Suppressor macrophage treated with lipopolysaccharide for 4 hours (primary cell): ENCODE data around the gene OR5D18.
"Not testable (repeated sequence)": the region's sequence is repeated elsewhere in the genome, so short reads cannot be mapped to it uniquely, and the experiment has no call there.

Experiments
- DNase-seq: peaks from one replicate; pipeline ENCODE4 v3.0.0-alpha.2; 2020

Gene OR5D18

DNA sequence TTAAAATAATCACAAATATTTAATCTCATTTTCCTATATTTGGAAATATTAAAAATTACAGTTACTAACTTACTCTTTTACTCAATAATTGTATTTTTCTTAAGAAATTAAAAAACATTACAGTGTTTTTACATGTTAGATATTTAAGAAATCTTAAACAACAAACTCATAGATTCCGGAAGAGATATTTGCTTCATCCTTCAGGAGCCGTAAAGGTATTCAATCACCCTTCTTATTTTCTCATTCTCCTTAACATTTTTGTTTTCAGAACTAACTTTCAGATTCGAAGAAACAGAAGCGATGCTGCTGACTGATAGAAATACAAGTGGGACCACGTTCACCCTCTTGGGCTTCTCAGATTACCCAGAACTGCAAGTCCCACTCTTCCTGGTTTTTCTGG lies at the start of gene OR5D18:
TSS of gene OR5D18 (plus strand) at position 301 of the 400 bp plus-strand sequence. CDS start at position 301, 0 bp downstream.
- DNase-seq, result no peak

DNA sequence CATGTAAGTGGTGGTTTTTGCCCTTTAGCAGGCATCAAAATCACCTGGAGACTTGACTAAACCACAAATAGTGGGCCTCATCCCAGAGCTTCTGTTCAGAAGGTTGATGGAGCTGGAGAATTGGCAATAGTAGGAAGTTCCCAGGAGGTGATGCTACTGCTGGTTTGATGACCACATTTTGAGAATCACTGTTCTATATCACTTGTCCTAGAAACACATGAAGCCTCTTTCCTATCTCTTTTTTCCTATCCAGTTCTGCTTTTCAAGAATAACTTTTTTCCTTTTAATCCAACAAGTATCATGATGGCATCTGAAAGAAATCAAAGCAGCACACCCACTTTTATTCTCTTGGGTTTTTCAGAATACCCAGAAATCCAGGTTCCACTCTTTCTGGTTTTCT lies 46.3 kb upstream of the OR5D18 start, which contains the start of gene OR5D13:
TSS of gene OR5D13 (plus strand) at position 301 of the 400 bp plus-strand sequence. CDS start at position 301, 0 bp downstream.
- DNase-seq, result no peak

DNA sequence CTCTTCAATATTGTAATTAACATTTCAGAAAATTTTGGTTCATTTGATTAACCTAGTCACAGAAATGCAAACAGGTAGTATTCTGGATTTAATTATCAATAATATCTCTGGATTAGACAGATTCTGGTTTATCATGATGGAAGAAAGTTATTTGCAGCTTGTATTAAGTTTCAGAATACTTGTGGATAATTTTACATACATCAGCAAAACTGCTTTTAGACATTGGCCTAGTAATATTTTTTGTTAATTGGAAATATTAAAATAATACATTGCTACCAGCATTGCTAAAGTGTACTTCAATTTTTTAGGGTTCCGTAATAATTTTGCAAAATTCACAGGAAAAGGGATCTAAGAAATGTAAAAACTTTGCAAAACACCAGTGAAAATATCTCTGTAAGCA lies 27.8 kb upstream of the OR5D18 start:
- DNase-seq, result no peak

DNA sequence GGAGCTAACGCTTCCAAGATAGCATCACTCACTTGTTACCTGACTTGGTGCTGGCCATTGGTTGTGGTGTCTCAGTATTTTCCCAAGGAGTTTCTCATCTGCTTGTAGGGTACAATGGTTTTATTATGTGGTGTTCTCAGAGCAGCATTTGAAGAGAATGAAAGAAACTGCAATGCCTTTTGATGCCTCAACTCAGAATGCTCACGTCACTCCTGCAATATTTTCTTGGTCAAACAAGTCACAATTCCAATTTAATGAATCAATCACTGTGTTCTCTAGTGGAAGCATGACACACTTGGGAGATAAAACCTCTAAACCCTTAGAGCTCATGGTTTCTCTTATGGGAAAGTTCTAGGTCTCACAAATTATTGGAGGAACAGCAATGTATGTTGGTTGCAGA lies 26.1 kb upstream of the OR5D18 start:
- DNase-seq, result no peak

DNA sequence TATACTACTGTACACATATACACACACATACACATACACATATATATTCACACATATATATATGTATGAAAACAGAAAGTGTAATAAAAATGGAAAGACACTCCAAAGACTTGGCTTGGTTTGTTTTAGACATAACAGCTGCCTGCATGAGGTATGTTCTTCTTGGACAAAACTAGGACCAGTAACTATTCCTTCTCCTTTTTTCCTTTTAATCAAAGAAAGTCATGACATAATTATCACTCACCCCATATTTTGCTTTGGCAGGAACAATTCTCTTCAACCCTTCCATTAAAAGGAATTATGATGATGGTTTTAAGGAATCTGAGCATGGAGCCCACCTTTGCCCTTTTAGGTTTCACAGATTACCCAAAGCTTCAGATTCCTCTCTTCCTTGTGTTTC lies 24.2 kb upstream of the OR5D18 start, which contains the start of gene OR5D14:
TSS of gene OR5D14 (plus strand) at position 301 of the 400 bp plus-strand sequence. CDS start at position 301, 0 bp downstream.
- no peak for DNase-seq

DNA sequence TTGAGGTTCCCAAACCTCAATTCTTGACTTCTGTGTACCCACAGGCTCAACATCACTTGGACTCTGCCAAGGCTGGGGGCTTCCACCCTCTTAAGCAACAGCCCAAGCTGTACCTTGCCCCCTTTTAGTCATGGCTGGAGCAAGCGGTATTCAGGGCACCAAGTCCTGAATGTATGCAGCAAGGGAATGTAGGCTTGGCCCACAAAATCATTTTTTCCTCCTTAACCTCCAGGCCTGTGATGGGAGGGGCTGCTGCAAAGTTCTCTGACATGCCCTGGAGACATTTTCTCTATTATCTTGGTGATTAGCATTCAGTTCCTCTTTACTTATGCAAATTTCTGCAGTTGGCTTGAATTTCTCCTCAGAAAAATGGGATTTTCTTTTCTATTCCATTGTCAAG lies 13.2 kb upstream of the OR5D18 start:
- no peak for DNase-seq

DNA sequence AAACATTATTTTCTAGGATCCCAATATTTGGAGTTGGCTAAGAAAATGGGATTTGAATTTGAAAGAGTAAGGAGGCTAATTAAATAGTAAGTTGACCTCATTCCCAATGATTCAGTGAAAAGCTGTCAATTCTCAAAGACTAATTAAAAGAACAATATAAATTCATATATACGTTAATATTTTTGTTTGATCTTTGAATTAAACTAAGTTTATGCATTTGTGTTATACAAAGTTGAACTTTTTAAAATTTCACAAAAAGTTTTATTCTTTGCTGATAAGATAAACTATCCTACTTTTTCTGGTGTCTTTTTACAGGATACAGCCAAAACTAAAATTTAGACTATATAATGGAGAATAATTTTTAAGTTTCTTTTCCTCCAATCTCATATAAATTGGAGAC lies 8.4 kb upstream of the OR5D18 start, which contains the start of gene OR5L1:
TSS of gene OR5L1 (plus strand) at position 301 of the 400 bp plus-strand sequence. CDS start 100 bp downstream, outside the sequence.
- DNase-seq, result no peak

DNA sequence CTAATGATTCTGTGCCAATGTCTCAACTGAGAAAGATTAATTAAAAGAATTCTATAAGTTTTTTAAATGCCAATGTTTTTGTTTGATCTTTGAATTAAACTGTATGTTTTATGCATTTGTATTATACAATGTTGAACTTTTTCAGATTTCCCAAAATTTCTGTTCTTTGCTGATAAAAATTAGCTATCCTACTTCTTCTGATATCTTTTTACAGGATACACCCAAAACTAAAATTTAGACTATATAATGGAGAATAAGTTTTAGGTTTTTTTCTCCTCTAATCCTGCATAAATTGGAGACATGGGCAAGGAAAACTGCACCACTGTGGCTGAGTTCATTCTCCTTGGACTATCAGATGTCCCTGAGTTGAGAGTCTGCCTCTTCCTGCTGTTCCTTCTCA lies 7.5 kb downstream of the OR5D18 start, which contains the start of gene OR5L2:
TSS of gene OR5L2 (plus strand) at position 301 of the 400 bp plus-strand sequence. CDS start at position 301, 0 bp downstream.
- DNase-seq, result no peak

DNA sequence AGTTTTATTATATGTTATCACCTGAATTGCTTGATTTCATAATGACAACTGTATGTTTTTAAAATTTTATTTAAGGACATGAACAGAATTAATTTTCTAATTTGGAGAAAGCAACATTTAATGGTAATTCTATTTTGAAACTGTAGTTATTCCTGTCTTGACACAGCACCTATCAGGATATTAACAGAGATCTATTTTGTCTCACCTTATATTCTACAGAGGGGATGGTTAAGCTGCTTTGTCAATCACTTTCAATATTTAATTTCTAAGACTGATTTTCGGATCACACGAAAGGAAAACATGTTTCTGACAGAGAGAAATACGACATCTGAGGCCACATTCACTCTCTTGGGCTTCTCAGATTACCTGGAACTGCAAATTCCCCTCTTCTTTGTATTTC lies 19.0 kb downstream of the OR5D18 start, which contains the start of gene OR5D16:
TSS of gene OR5D16 (plus strand) at position 301 of the 400 bp plus-strand sequence. CDS start at position 301, 0 bp downstream.
- no peak for DNase-seq

DNA sequence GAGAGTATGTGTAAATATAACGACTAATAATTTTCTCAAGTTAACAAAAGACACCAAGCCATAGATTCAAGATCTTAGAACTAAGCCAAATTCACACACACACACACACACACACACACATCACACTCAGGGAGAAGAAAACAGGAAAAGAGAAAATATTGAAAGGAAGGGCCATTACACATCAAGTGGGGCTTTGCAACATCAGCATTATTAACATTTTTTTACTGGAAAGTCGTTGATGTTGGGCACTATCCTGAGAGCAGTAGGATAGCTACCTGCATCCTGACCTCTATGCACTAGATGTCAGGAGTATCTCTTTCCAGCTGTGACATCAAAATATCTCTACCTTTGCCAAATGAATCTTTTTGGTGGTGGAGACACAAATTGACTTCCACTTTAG lies 28.0 kb downstream of the OR5D18 start:
- DNase-seq, result no peak

DNA sequence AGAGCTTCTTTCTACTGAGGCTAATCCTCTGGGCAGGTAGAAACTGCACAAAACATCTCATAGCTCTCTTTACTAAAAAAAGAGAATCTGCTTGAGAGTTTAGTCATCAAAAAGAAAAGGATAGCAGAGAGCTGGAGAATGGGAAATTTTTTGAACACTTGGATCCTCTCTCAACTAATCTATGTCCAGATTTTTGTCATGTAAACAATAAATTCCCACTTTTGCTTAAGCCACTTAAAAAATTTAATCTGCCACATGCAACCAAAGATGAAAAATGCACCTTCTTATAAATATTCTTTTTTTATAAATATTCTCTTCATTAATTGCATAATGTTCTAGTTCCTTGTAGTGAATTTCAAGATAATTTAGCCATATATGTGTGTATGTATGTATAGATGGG lies 29.6 kb downstream of the OR5D18 start:
- DNase-seq, result no peak

DNA sequence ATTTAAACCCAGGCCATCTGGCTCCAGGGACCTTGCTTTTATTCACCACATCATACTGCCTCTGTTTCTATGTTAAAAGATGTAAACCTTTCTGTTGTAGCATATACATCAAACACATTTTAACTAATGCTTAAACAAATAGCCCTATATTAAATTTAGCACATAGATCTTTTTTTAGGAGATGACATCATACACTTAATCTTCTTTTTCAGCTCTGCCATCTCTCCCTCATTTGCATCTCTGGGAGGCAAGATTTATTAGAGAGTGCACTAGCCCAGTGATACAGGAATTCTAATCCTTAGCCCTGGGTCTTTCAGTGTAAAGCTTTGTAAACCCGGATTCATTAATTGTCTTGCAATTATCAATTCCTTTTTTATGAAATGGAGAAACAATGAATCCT lies 32.7 kb downstream of the OR5D18 start:
- DNase-seq, result no peak

DNA sequence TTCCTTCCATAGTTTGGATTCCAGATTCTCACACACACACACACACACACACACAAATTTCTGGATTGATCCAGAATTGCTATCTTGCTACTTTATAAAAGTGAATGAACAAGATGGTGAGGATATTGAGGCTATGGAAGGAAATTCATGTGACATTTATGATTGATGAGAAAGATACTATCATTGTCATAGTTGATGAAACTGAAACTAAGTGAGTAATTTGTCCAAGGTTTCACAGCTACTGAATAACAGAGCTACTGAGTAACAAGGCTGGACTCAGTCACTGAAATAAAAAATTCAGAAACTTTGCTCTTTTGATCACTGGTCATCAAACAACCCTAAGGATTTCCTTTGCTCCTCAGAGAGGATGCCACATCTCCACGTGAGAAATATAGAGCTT lies 35.3 kb downstream of the OR5D18 start:
- no peak for DNase-seq

DNA sequence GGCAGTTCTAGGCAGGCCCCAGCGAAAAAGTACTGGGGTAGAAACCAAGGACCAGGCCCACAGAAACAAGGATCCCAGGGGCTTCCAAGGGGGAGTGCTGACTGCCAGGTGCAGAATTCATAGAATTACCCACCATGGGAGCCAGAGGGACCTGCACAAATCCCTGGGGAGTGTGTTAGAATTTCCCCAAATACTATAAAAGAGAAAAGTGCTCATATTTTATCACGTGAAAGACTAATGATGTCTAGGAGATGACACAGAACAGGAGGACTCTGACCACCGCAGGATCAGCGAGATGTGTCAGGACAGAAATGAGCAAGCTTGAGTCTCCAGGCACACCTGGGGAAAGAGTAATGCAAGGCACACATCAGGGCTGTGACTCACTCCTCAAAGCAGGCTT lies 47.9 kb downstream of the OR5D18 start:
- DNase-seq, result not testable (repeated sequence)
